Measurements from ENCODE around the gene HDAC8. TPM values are rescaled to one million over a fixed set of nuclear protein-coding genes. Genes with fewer than 3 reads are reported as not detected.

Gene HDAC8
- polyA plus RNA-seq, 2 of the 4 experiments (the other 2 are of a cell fraction): 28.7 to 38.3 TPM

- no peak for ATAC-seq
- ChIA-PET CTCF (interaction anchor here (0.8 to 0.9 kb wide), 2 partner anchors 11 to 55 kb away, joined by 3 to 4 read pairs; no protein-coding TSS in a partner anchor), POLR2A (no interaction called here)
- Histone ChIP-seq H3K27ac (no peak overlapping the region), H3K4me1 (peaks cover 5% of the 10 kb centered on the region; the same call in 1 of the 3 replicates), H3K4me2 (no peak overlapping the region), H3K9me3 (no peaks in the 10 kb centered on the region), H3K4me3 (no peak overlapping the region)
- DNase-seq (ENCODE audit: low read depth in 1 of 2, low spot score in 1 of 2): no peak
- TF ChIP-seq POLR2A (IDR thresholded peaks at IDR 0.05; ENCODE audit: low read length) (no peak), ESRRA (IDR thresholded peaks at IDR 0.05; ENCODE audit: borderline replicate concordance, low read length) (no peak), ATOH8 (CRISPR knock-in tag; IDR thresholded peaks at IDR 0.05; ENCODE audit: low read depth) (no peak)
- WGBS (ENCODE audit: missing lambda C conversion rate): 79% methylated on average over 7 of the region's 9 CpGs
- FAIRE-seq: no peak
Measured at GRCh38 chrX:72301781-72302180, 270.9 kb downstream of the HDAC8 start.

GRCh38 chrX:72299891-72300630 is 272.6 kb downstream of the HDAC8 start:
- ChIA-PET POLR2A (interaction anchor here (0.6 kb wide), 1 partner anchor 373 kb away, joined by 3 read pairs; no protein-coding TSS in a partner anchor), CTCF (no interaction called here)
- WGBS (ENCODE audit: missing lambda C conversion rate): 53% methylated on average over 4 of the region's 4 CpGs
- FAIRE-seq: no peak
- no peak for DNase-seq (ENCODE audit: low read depth in 1 of 2, low spot score in 1 of 2)
- peaks cover 5% of the 10 kb centered on the region; the same call in 1 of the 3 replicates for H3K4me1 ChIP-seq
- H3K4me2 ChIP-seq: no peak overlapping the region
- ATAC-seq: no peak
- TF ChIP-seq MYC (IDR thresholded peaks at IDR 0.05; ENCODE audit: borderline replicate concordance, low read length): no peak
- TF ChIP-seq, protein P1, sequence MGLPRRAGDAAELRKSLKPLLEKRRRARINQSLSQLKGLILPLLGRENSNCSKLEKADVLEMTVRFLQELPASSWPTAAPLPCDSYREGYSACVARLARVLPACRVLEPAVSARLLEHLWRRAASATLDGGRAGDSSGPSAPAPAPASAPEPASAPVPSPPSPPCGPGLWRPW (IDR thresholded peaks at IDR 0.05): no peak
- TF ChIP-seq TFCP2L1 (CRISPR knock-in tag; IDR thresholded peaks at IDR 0.05): no peak
- TF ChIP-seq JUN (IDR thresholded peaks at IDR 0.05): no peak
- no peak for TF ChIP-seq CBX8 (IDR thresholded peaks at IDR 0.05)
- TF ChIP-seq MAZ (IDR thresholded peaks at IDR 0.05; ENCODE audit: borderline replicate concordance, low read depth, low read length): no peak
- no peak for TF ChIP-seq ESRRA (IDR thresholded peaks at IDR 0.05; ENCODE audit: borderline replicate concordance, low read length)
- no peak for TF ChIP-seq EHF (CRISPR knock-in tag; IDR thresholded peaks at IDR 0.05)
- no peak for TF ChIP-seq PHF8 (IDR thresholded peaks at IDR 0.05; ENCODE audit: borderline replicate concordance, low read depth)
- no peak for TF ChIP-seq SMC3 (IDR thresholded peaks at IDR 0.05)
- TF ChIP-seq ZSCAN20 (CRISPR knock-in tag; IDR thresholded peaks at IDR 0.05): no peak
- no peak for TF ChIP-seq RAD21 (conservative IDR thresholded peaks at IDR 0.05 in 1 of 2, IDR thresholded peaks at IDR 0.05 in 1 of 2)
- TF ChIP-seq, protein P2, sequence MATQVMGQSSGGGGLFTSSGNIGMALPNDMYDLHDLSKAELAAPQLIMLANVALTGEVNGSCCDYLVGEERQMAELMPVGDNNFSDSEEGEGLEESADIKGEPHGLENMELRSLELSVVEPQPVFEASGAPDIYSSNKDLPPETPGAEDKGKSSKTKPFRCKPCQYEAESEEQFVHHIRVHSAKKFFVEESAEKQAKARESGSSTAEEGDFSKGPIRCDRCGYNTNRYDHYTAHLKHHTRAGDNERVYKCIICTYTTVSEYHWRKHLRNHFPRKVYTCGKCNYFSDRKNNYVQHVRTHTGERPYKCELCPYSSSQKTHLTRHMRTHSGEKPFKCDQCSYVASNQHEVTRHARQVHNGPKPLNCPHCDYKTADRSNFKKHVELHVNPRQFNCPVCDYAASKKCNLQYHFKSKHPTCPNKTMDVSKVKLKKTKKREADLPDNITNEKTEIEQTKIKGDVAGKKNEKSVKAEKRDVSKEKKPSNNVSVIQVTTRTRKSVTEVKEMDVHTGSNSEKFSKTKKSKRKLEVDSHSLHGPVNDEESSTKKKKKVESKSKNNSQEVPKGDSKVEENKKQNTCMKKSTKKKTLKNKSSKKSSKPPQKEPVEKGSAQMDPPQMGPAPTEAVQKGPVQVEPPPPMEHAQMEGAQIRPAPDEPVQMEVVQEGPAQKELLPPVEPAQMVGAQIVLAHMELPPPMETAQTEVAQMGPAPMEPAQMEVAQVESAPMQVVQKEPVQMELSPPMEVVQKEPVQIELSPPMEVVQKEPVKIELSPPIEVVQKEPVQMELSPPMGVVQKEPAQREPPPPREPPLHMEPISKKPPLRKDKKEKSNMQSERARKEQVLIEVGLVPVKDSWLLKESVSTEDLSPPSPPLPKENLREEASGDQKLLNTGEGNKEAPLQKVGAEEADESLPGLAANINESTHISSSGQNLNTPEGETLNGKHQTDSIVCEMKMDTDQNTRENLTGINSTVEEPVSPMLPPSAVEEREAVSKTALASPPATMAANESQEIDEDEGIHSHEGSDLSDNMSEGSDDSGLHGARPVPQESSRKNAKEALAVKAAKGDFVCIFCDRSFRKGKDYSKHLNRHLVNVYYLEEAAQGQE (IDR thresholded peaks at IDR 0.05): no peak
- no peak overlapping the region for H3K27ac ChIP-seq
- H3K9me3 ChIP-seq: no peaks in the 10 kb centered on the region
- H3K4me3 ChIP-seq: no peak overlapping the region

DNA sequence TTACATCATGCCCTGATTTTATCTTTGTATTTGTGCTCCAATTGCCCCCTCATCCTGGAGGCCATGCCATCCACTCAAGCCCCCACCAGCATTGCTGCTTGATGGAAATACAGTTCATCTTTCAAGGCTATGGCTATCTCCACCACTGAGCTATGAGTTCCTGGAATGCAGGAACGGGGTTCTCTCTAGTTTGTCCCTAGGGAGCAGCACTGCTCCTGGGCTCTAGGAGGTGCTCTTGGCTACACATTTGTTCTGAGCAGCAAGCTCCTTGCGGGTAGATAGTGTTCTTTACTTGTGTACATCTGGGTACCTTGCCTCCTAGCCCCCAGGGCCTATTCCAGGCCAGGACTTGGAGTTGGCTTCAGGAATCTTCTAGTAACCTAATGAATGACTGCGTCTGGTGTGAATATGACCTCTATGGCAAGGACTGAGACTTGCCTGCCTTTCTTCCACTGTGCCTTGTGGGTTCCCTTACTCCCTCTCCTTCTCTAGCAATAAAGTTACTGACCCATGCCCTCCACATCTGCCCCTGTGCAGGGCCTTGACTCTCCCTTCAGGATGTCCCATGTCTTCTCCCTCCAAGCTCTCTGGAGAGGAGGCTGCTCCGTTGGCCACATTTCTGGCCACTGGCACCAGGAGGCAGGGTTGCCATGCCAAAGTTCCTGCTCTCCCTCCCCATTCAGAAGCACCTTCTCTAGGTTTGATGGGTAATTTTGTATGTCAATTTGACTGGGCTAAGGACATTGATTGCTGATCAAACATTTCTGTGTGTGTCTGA is 274.5 kb downstream of the HDAC8 start:
- 40% methylated on average over 4 of the region's 4 CpGs for WGBS (ENCODE audit: missing lambda C conversion rate)
- ATAC-seq (peak; percentile 66 to 89; a peak in 5 of 6 replicates), DNase-seq (ENCODE audit: low read depth in 1 of 2, low spot score in 1 of 2) (peak in 1 of 2 experiments; percentile 56), FAIRE-seq (peak; percentile 96)
- no peak overlapping the region for H3K27ac ChIP-seq
- POLR2A ChIA-PET: interaction anchor here (1.4 kb wide), 1 partner anchor 21 kb away, joined by 5 read pairs; the partner anchor contains the start of gene RPS4X
- no peaks in the 10 kb centered on the region for H3K4me1 ChIP-seq
- H3K4me2 ChIP-seq: no peak overlapping the region
- CTCF ChIA-PET: interaction anchor here (0.5 to 1.2 kb wide), 3 partner anchors 18 to 1911 kb away, joined by 3 to 4 read pairs (median 3); no protein-coding TSS in a partner anchor
- H3K9me3 ChIP-seq: no peaks in the 10 kb centered on the region
- H3K4me3 ChIP-seq: no peak overlapping the region
- TF ChIP-seq NPAS2 (CRISPR knock-in tag; IDR thresholded peaks at IDR 0.05; ENCODE audit: borderline replicate concordance): no peak
- TF ChIP-seq ATOH8 (CRISPR knock-in tag; IDR thresholded peaks at IDR 0.05; ENCODE audit: low read depth): no peak
- no peak for TF ChIP-seq RARB (CRISPR knock-in tag; IDR thresholded peaks at IDR 0.05)
- no peak for TF ChIP-seq RNF2 (IDR thresholded peaks at IDR 0.05; ENCODE audit: borderline replicate concordance, low read depth)
- TF ChIP-seq, protein P3, sequence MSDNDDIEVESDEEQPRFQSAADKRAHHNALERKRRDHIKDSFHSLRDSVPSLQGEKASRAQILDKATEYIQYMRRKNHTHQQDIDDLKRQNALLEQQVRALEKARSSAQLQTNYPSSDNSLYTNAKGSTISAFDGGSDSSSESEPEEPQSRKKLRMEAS (IDR thresholded peaks at IDR 0.05): no peak
- TF ChIP-seq, protein P4, sequence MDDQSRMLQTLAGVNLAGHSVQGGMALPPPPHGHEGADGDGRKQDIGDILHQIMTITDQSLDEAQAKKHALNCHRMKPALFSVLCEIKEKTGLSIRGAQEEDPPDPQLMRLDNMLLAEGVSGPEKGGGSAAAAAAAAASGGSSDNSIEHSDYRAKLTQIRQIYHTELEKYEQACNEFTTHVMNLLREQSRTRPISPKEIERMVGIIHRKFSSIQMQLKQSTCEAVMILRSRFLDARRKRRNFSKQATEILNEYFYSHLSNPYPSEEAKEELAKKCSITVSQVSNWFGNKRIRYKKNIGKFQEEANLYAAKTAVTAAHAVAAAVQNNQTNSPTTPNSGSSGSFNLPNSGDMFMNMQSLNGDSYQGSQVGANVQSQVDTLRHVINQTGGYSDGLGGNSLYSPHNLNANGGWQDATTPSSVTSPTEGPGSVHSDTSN (IDR thresholded peaks at IDR 0.05): no peak
- TF ChIP-seq RAD21 (conservative IDR thresholded peaks at IDR 0.05 in 1 of 2, IDR thresholded peaks at IDR 0.05 in 1 of 2): peak; percentile 26 to 59; a peak in 3 of 5 replicates
- TF ChIP-seq CTCF (IDR thresholded peaks at IDR 0.05): peak; percentile 20; the same call in 1 of the 3 replicates

Data from A549 (cell line).